ENCODE results near the gene PNPLA1.

Gene PNPLA1

DNA sequence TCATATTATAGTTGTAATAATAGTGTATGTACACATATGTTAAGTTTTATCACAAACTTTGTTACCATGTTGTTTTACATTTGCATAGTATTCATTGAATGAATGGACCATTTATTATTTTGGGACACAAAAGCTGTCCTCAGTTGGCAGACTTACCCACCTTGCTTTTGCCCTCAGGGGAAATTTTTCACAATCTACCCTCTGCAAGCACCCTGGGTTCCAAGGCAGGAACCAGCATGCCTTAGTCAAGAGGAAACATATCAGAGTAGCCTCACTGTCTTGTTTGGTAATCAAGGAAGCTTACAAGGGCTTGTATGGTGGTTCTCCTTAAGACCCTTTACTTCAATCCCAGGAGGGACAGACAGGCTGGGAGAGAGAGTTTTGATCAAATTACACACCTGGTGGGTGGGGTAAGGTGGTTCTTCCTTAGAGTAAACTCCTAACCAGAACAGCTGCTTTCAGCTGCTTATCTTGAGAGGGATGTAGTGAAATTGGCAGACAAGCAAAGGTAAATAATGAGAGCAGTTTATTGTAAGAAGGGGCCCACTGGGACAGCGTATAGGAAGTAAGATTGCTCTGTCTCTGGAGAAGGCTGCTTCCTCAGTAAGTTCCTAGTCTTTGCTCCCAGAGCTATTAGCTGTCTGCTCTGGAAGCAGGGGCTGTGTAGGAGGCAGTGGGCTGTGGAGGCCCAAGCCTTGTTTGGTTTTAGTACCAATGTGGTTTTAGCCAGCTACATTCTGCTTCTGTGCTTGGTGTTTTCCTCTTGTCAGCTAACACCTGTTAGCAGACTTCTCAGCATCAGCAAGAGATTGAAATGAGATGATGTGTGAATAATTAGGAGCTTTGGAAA lies 42.3 kb upstream of the PNPLA1 start:
- H3K9ac ChIP-seq (ENCODE audit: low read length) = no peak overlapping the region
- no peak overlapping the region for H3K27ac ChIP-seq (ENCODE audit: low read length)
- H3K79me2 ChIP-seq (ENCODE audit: low read length) = no peaks in the 10 kb centered on the region

DNA sequence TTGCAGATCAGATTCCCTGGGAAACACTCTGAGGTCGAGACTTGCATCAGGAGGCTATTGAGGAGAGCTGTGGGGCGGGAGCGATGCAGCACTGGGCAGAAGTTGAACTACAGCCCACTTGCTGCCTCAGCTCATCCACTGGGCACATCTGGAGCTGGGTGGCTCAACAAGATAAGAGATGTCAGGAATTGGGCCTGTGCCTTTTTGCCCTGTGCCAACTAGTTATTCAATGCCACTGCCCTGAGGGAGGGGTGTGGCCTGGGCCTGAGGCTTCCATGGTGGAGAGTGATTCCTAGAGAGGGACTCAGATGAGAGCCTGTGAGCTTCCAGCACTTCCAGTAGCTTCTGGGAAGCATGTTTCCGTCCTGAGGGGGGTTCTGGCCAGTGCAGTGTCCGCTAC lies 40.6 kb upstream of the PNPLA1 start:
- Histone ChIP-seq H3K27me3 (replicated peaks; ENCODE audit: insufficient read depth, low read length) (no peaks in the 10 kb centered on the region), H3K9ac (ENCODE audit: low read length) (no peak overlapping the region), H4K20me1 (ENCODE audit: insufficient read depth, low read length) (no peaks in the 10 kb centered on the region), H3K9me2 (replicated peaks; ENCODE audit: insufficient read depth, low read length) (no peaks in the 10 kb centered on the region), H3K4me2 (ENCODE audit: low read depth, low read length) (no peak overlapping the region), H3K36me3 (replicated peaks; ENCODE audit: insufficient read depth, low read length) (no peaks in the 10 kb centered on the region; the same call in 1 of the 2 replicates), H3K4me3 (ENCODE audit: low read length) (no peak overlapping the region), H3K9me3 (replicated peaks; ENCODE audit: insufficient read depth, low read length) (no peaks in the 10 kb centered on the region), H3K79me2 (ENCODE audit: low read length) (no peaks in the 10 kb centered on the region), H2AFZ (ENCODE audit: low read length) (no peak overlapping the region), H3K27ac (ENCODE audit: low read length) (no peak overlapping the region), H3F3A (ENCODE audit: insufficient read depth, low read length) (no peaks in the 10 kb centered on the region), H3K4me1 (ENCODE audit: low read length) (no peaks in the 10 kb centered on the region)
- DNase-seq = no peak
- TF ChIP-seq EZH2 (optimal IDR thresholded peaks at IDR 0.05; ENCODE audit: low read depth, low read length) = no peak
- TF ChIP-seq, protein P1, sequence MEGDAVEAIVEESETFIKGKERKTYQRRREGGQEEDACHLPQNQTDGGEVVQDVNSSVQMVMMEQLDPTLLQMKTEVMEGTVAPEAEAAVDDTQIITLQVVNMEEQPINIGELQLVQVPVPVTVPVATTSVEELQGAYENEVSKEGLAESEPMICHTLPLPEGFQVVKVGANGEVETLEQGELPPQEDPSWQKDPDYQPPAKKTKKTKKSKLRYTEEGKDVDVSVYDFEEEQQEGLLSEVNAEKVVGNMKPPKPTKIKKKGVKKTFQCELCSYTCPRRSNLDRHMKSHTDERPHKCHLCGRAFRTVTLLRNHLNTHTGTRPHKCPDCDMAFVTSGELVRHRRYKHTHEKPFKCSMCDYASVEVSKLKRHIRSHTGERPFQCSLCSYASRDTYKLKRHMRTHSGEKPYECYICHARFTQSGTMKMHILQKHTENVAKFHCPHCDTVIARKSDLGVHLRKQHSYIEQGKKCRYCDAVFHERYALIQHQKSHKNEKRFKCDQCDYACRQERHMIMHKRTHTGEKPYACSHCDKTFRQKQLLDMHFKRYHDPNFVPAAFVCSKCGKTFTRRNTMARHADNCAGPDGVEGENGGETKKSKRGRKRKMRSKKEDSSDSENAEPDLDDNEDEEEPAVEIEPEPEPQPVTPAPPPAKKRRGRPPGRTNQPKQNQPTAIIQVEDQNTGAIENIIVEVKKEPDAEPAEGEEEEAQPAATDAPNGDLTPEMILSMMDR (IDR thresholded peaks at IDR 0.05; ENCODE audit: low read length) = no peak
- TF ChIP-seq EZH2phosphoT487 (IDR thresholded peaks at IDR 0.05; ENCODE audit: low read length) = no peak

More for the DNA sequence above, 42.3 kb upstream of the PNPLA1 start:
- 0 out of 2 replicates have a peak, but pooled peaks cover 5% of the 10 kb centered on the region for H3K36me3 ChIP-seq (replicated peaks; ENCODE audit: insufficient read depth, low read length)
- no peaks in the 10 kb centered on the region for H3K9me3 ChIP-seq (replicated peaks; ENCODE audit: insufficient read depth, low read length)
- H3K4me2 ChIP-seq (ENCODE audit: low read depth, low read length) = no peak overlapping the region
- no peak overlapping the region for H3K4me3 ChIP-seq (ENCODE audit: low read length)
- H3K9me2 ChIP-seq (replicated peaks; ENCODE audit: insufficient read depth, low read length) = no peaks in the 10 kb centered on the region
- H4K20me1 ChIP-seq (ENCODE audit: insufficient read depth, low read length) = no peaks in the 10 kb centered on the region
- DNase-seq = no peak
- TF ChIP-seq EZH2phosphoT487 (IDR thresholded peaks at IDR 0.05; ENCODE audit: low read length) = no peak
- H3K27me3 ChIP-seq (replicated peaks; ENCODE audit: insufficient read depth, low read length) = no peaks in the 10 kb centered on the region
- H3F3A ChIP-seq (ENCODE audit: insufficient read depth, low read length) = no peaks in the 10 kb centered on the region
- H2AFZ ChIP-seq (ENCODE audit: low read length) = no peak overlapping the region
- no peaks in the 10 kb centered on the region for H3K4me1 ChIP-seq (ENCODE audit: low read length)

DNA sequence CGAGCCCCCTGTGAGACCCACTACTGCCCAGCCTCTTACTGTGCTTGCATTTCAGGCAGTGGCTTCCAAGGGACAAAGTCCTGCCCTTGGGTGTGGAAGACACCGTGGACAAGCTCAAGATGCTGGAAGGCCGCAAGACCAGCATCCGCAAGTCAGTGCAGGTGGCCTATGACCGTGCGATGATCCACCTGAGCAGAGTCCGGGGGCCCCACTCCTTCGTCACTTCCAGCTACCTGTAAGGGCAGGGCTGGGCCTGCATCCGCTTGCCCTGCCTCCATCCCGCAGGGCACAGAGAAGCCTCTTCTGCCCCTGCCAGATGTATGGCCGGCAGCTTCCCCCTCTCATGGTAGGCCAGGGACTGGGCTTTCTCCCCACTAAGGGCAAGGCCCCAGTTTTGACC lies 39.5 kb upstream of the PNPLA1 start:
- Histone ChIP-seq H2AFZ (ENCODE audit: low read length) (no peak overlapping the region), H3K9me2 (replicated peaks; ENCODE audit: insufficient read depth, low read length) (no peaks in the 10 kb centered on the region), H3K4me1 (ENCODE audit: low read length) (no peaks in the 10 kb centered on the region), H3K9me3 (replicated peaks; ENCODE audit: insufficient read depth, low read length) (no peaks in the 10 kb centered on the region), H3K27ac (ENCODE audit: low read length) (no peak overlapping the region), H3K4me2 (ENCODE audit: low read depth, low read length) (no peak overlapping the region), H4K20me1 (ENCODE audit: insufficient read depth, low read length) (no peaks in the 10 kb centered on the region), H3K9ac (ENCODE audit: low read length) (no peak overlapping the region), H3K79me2 (ENCODE audit: low read length) (no peaks in the 10 kb centered on the region), H3K27me3 (replicated peaks; ENCODE audit: insufficient read depth, low read length) (no peaks in the 10 kb centered on the region), H3K4me3 (ENCODE audit: low read length) (no peak overlapping the region), H3F3A (ENCODE audit: insufficient read depth, low read length) (no peaks in the 10 kb centered on the region), H3K36me3 (replicated peaks; ENCODE audit: insufficient read depth, low read length) (no peaks in the 10 kb centered on the region; the same call in 1 of the 2 replicates)
- DNase-seq = no peak
- TF ChIP-seq EZH2phosphoT487 (IDR thresholded peaks at IDR 0.05; ENCODE audit: low read length) (no peak), EZH2 (optimal IDR thresholded peaks at IDR 0.05; ENCODE audit: low read depth, low read length) (no peak)
- TF ChIP-seq, protein P1 (IDR thresholded peaks at IDR 0.05; ENCODE audit: low read length) = no peak

DNA sequence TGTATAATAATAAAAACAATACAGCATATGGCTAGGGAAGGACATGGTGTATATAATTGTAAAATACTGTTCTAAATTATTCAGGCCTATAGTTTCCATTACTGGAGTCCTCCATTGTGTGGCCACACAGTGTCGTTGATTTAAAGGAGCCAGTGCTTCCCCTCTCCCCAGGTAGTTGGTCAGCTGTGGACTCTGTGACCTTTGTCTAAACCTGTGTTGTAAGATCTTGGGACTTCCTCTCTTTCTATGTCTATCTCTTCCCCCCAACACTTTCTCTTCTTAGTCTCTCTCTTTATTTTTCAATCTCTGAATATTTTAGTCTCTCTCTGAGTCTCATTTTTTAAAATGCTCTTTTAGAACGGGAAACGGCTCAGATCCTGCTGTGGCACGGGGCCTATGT lies 37.7 kb upstream of the PNPLA1 start:
- no peaks in the 10 kb centered on the region; the same call in 1 of the 2 replicates for H3K36me3 ChIP-seq (replicated peaks; ENCODE audit: insufficient read depth, low read length)
- H2AFZ ChIP-seq (ENCODE audit: low read length) = no peak overlapping the region
- no peaks in the 10 kb centered on the region for H3K79me2 ChIP-seq (ENCODE audit: low read length)
- H4K20me1 ChIP-seq (ENCODE audit: insufficient read depth, low read length) = no peaks in the 10 kb centered on the region
- no peak overlapping the region for H3K27ac ChIP-seq (ENCODE audit: low read length)
- H3K4me2 ChIP-seq (ENCODE audit: low read depth, low read length) = no peak overlapping the region
- H3K9ac ChIP-seq (ENCODE audit: low read length) = no peak overlapping the region
- no peaks in the 10 kb centered on the region for H3K4me1 ChIP-seq (ENCODE audit: low read length)
- no peaks in the 10 kb centered on the region for H3K27me3 ChIP-seq (replicated peaks; ENCODE audit: insufficient read depth, low read length)
- H3F3A ChIP-seq (ENCODE audit: insufficient read depth, low read length) = no peaks in the 10 kb centered on the region
- no peak for DNase-seq
- TF ChIP-seq EZH2 (optimal IDR thresholded peaks at IDR 0.05; ENCODE audit: low read depth, low read length) (no peak), EZH2phosphoT487 (IDR thresholded peaks at IDR 0.05; ENCODE audit: low read length) (no peak)
- TF ChIP-seq, protein P1 (IDR thresholded peaks at IDR 0.05; ENCODE audit: low read length) = no peak
- no peak overlapping the region for H3K4me3 ChIP-seq (ENCODE audit: low read length)
- H3K9me2 ChIP-seq (replicated peaks; ENCODE audit: insufficient read depth, low read length) = no peaks in the 10 kb centered on the region
- no peaks in the 10 kb centered on the region for H3K9me3 ChIP-seq (replicated peaks; ENCODE audit: insufficient read depth, low read length)
